B cell (primary cell): ENCODE measurements around the gene PEX19. TPM values are rescaled to one million over a fixed set of nuclear protein-coding genes. Genes with fewer than 3 reads are reported as not detected.

Source experiments
- ATAC-seq: fragments of 200-7000 bp; cut with Tn5 transposase; one replicate; pipeline ENCODE4 v1.10.0; 2021; ENCODE audit warnings: low read depth, mild to moderate bottlenecking, moderate number of reproducible peaks, moderate library complexity
- CTCF ChIA-PET: fragments of 350-600 bp; sonication (Branson Sonifier 250); formaldehyde crosslinking; loops from one replicate; lab custom pipeline; 2021; ENCODE audit warnings: antibody characterized with exemption, inconsistent platforms; lab: Charles Lee
- POLR2A ChIA-PET: fragments of 350-600 bp; sonication (Branson Sonifier 250); formaldehyde crosslinking; loops from one replicate; lab custom pipeline; 2021; ENCODE audit warnings: antibody characterized with exemption; lab: Charles Lee
- DNase-seq: peaks from one replicate; pipeline ENCODE4 v3.0.0; 2013
- H2AFZ ChIP-seq: 2 replicates; pipeline ENCODE4 v1.6.1; 2012; ENCODE audit warnings: mild to moderate bottlenecking, low read depth, low read length; ENCODE audit not compliant: insufficient read depth, poor library complexity, severe bottlenecking
- H3K27ac ChIP-seq, 2 donors: 1 replicate in 1 of 2; 2 replicates in 1 of 2; pipeline ENCODE4 v1.5.1; 2012 to 2013; ENCODE audit warnings: low read length in 2 of 2, mild to moderate bottlenecking in 2 of 2, moderate library complexity in 1 of 2
- H3K27me3 ChIP-seq, 4 experiments: fragments of 200-600 bp in 1 of 4; sonication (generic) in 1 of 4; replicated peaks in 1 of 4; 1 replicate in 2 of 4; 2 replicates in 2 of 4; pipeline versions ENCODE4 v1.6.1 to v1.7.0; 2013 to 2016; ENCODE audit warnings: low read length in 3 of 4, mild to moderate bottlenecking in 2 of 4, mixed read lengths in 1 of 4, moderate library complexity in 1 of 4; ENCODE audit not compliant: insufficient read depth in 4 of 4, control insufficient read depth in 3 of 4; ENCODE audit errors: control extremely low read depth in 1 of 4
- H3K36me3 ChIP-seq, 2 experiments: replicated peaks in 1 of 2; 1 replicate in 1 of 2; 2 replicates in 1 of 2; pipeline versions ENCODE4 v1.6.1 to v1.7.1; 2013; ENCODE audit warnings: low read length in 1 of 2; ENCODE audit not compliant: insufficient read depth in 2 of 2, control insufficient read depth in 1 of 2; ENCODE audit errors: control extremely low read depth in 1 of 2, extremely low read depth in 1 of 2
- H3K4me1 ChIP-seq, 2 donors: fragments of 200-600 bp in 1 of 2; sonication (generic) in 1 of 2; 1 replicate in 1 of 2; 2 replicates in 1 of 2; pipeline versions ENCODE4 v1.5.1 to v1.6.1; 2013 to 2017; ENCODE audit warnings: low read length in 2 of 2; ENCODE audit not compliant: control insufficient read depth in 2 of 2, insufficient read depth in 2 of 2
- H3K4me2 ChIP-seq: replicated peaks from 2 replicates; pipeline ENCODE3; 2012; ENCODE audit warnings: mild to moderate bottlenecking, low read depth, low read length; ENCODE audit not compliant: poor library complexity, severe bottlenecking
- H3K4me3 ChIP-seq, 5 experiments: fragments of 200-600 bp in 1 of 5; sonication (generic) in 1 of 5; 1 replicate in 3 of 5; 2 replicates in 2 of 5; pipeline versions ENCODE4 v1.5.1 to v1.7.0; 2011 to 2016; ENCODE audit warnings: low read length in 4 of 5, mild to moderate bottlenecking in 4 of 5, low read depth in 2 of 5, control low read depth in 1 of 5, moderate library complexity in 1 of 5; ENCODE audit not compliant: insufficient read depth in 1 of 5; ENCODE audit errors: control extremely low read depth in 1 of 5, extremely low read depth in 1 of 5
- H3K79me2 ChIP-seq: fragments of 200-600 bp; sonication (generic); one replicate; pipeline ENCODE4 v1.6.0; 2016; ENCODE audit warnings: low read length; ENCODE audit not compliant: control insufficient read depth, insufficient read depth
- H3K9ac ChIP-seq: fragments of 200-600 bp; sonication (generic); 2 replicates; pipeline ENCODE4 v1.6.1; 2017; ENCODE audit warnings: mild to moderate bottlenecking, low read length, moderate library complexity
- H3K9me3 ChIP-seq, 3 donors: one replicate each; pipeline versions ENCODE4 v1.6.1 to v1.7.1; 2013; ENCODE audit warnings: low read length in 2 of 3; ENCODE audit not compliant: control insufficient read depth in 2 of 3, insufficient read depth in 1 of 3; ENCODE audit errors: control extremely low read depth in 1 of 3
- H4K20me1 ChIP-seq: 2 replicates; pipeline ENCODE4 v1.6.0; 2012; ENCODE audit warnings: mild to moderate bottlenecking, low read length; ENCODE audit not compliant: insufficient read depth, control insufficient read depth, poor library complexity, severe bottlenecking
- H3K27ac Mint-ChIP-seq: one replicate; pipeline ENCODE4 v1.8.0; 2021; ENCODE audit warnings: mixed read lengths
- H3K27me3 Mint-ChIP-seq: one replicate; pipeline ENCODE4 v1.8.0; 2021; ENCODE audit warnings: mixed read lengths
- H3K4me1 Mint-ChIP-seq: one replicate; pipeline ENCODE4 v1.8.0; 2021; ENCODE audit warnings: mixed read lengths
- H3K4me3 Mint-ChIP-seq: one replicate; pipeline ENCODE4 v1.8.0; 2021; ENCODE audit warnings: mixed read lengths
- H3K9me3 Mint-ChIP-seq: one replicate; pipeline ENCODE4 v1.8.0; 2022; ENCODE audit warnings: mixed read lengths; ENCODE audit not compliant: insufficient read depth
- EZH2 ChIP-seq: IDR thresholded peaks from 2 replicates; pipeline ENCODE4 v1.6.1; 2012; ENCODE audit warnings: borderline replicate concordance, low read depth, mild to moderate bottlenecking, moderate library complexity, low read length; ENCODE audit not compliant: insufficient read depth, poor library complexity, severe bottlenecking
- WGBS: methylation state at CpG from one replicate; pipeline ENCODE4 v1.1.5; 2013; ENCODE audit warnings: missing lambda C conversion rate; ENCODE audit not compliant: insufficient coverage; 5-methylcytosine and 5-hydroxymethylcytosine counted together
- intact Hi-C: fragments of 100-400 bp; cut with micrococcal nuclease; formaldehyde crosslinking; loops from one replicate; pipeline ENCODE4 v1.10.0; 2022
- polyA plus RNA-seq: library from polyadenylated mRNA; depleted of rRNA; stranded (reverse); fragments of >200 nt; gene quantifications from 2 replicates; pipeline ENCODE4 v1.2.3, GENCODE V29; 2012
- total RNA-seq, 2 donors: library from RNA; stranded (reverse); fragments of 120-200 nt in 1 of 2; gene quantifications; 1 replicate in 1 of 2; 2 replicates in 1 of 2; pipeline versions ENCODE4 v1.2.3 to v1.2.4, GENCODE V29; 2013 to 2022
- TF ChIP-seq, protein P1 (sequence below): fragments of 200-600 bp; IDR thresholded peaks from one replicate; pipeline ENCODE4 v1.8.0; 2022; ENCODE audit warnings: antibody characterized with exemption, mild to moderate bottlenecking

Gene PEX19
- total and polyA plus RNA-seq, 2 donors (not counting 1 experiment from before 2014, with no cell fraction given), result 20.3 to 56.0 TPM

DNA sequence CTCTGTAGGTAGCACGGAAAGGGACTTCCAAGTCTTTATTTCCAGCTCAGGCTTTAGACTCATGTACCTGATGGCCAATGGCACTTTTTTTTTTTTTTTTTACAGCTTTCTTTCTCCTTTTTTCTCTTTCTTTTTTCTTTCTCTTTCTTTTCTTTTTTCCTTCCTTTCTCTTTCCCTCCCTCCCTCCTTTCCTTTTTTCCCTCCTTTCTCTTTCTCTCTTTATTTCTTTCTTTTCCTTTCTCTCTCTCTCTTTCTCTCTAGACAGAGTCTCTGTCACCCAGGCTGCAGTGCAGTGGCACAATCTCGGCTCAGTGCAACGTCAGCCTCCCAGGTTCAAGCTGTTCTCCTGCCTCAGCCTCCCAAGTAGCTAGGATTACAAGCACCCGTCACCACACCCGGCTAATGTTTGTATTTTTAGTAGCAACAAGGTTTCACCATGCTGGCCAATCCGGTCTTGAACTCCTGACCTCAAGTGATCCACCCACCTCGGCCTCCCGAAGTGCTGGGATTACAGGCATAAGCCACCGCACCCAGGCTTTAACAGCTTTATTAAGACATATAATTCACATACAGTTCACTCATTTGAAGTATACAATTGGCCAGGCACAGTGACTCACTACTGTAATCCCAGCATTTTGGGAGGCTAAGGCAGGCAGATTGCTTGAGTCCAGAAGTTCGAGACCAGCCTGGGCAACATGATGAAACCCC is 17.5 kb downstream of the PEX19 start:
- Mint-ChIP-seq H3K9me3 (no peaks in the 10 kb centered on the region), H3K4me1 (peaks cover 8% of the 10 kb centered on the region), H3K27ac (no peak overlapping the region), H3K27me3 (peaks cover 3% of the 10 kb centered on the region), H3K4me3 (no peak overlapping the region)
- Histone ChIP-seq H3K9me3 (no peaks in the 10 kb centered on the region), H3K36me3 (no peaks in the 10 kb centered on the region), H3K9ac (no peak overlapping the region), H3K4me3 (no peak overlapping the region), H3K27ac (no peak overlapping the region), H3K79me2 (peaks cover 6% of the 10 kb centered on the region), H2AFZ (no peak overlapping the region), H3K27me3 (no peaks in the 10 kb centered on the region), H4K20me1 (no peaks in the 10 kb centered on the region), H3K4me1 (peaks cover 5 to 8% of the 10 kb centered on the region in 2 donors), H3K4me2 (no peak overlapping the region)
- DNase-seq (no peak), ATAC-seq (no peak)
- CTCF ChIA-PET, result interaction anchor here (1.3 to 4.3 kb wide), 2 partner anchors 15 to 24 kb away, joined by 3 to 27 read pairs; no protein-coding TSS in a partner anchor
- TF ChIP-seq, protein P1, sequence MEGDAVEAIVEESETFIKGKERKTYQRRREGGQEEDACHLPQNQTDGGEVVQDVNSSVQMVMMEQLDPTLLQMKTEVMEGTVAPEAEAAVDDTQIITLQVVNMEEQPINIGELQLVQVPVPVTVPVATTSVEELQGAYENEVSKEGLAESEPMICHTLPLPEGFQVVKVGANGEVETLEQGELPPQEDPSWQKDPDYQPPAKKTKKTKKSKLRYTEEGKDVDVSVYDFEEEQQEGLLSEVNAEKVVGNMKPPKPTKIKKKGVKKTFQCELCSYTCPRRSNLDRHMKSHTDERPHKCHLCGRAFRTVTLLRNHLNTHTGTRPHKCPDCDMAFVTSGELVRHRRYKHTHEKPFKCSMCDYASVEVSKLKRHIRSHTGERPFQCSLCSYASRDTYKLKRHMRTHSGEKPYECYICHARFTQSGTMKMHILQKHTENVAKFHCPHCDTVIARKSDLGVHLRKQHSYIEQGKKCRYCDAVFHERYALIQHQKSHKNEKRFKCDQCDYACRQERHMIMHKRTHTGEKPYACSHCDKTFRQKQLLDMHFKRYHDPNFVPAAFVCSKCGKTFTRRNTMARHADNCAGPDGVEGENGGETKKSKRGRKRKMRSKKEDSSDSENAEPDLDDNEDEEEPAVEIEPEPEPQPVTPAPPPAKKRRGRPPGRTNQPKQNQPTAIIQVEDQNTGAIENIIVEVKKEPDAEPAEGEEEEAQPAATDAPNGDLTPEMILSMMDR, result no peak
- no peak for TF ChIP-seq EZH2
- 87% methylated on average over 8 of the region's 10 CpGs for WGBS
- intact Hi-C loops, result no loop called here
- POLR2A ChIA-PET, result interaction anchor here (0.7 kb wide), 1 partner anchor 244 kb away, joined by 8 read pairs; no protein-coding TSS in a partner anchor

DNA sequence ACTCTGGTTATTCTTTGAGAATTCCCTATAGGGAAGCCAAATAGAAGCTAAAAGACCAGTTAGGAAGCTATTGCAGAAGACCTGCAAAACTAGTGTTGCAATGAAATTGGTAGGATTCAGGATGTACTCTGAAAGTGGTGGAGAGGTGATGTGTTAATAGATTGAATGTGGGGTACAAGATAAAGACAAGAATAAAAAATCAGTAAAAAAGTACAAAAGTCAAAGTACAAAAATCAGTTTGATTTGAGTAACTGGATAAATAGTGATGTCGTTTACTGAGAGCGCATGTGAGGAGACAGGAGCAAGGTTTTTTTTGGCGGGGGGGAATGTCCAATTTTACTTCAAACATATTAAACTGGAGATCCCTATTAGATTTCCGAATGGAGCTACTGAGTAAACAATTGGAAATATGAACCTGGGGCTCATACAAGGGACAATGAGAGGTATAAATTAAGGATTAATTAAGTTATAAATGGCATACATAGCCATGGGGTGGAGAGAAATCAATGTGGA is 20.1 kb downstream of the PEX19 start:
- no CpG with 5 or more reads among the region's 4 CpGs for WGBS
- Histone ChIP-seq H3K36me3 (no peaks in the 10 kb centered on the region), H3K4me2 (no peak overlapping the region), H3K79me2 (peaks cover 30% of the 10 kb centered on the region), H3K4me3 (no peak overlapping the region), H3K27ac (no peak overlapping the region), H3K4me1 (peaks cover 20 to 22% of the 10 kb centered on the region in 2 donors), H3K27me3 (no peaks in the 10 kb centered on the region), H3K9me3 (no peaks in the 10 kb centered on the region), H2AFZ (no peak overlapping the region), H3K9ac (no peak overlapping the region), H4K20me1 (no peaks in the 10 kb centered on the region)
- Mint-ChIP-seq H3K27me3 (peaks cover 3% of the 10 kb centered on the region), H3K4me3 (no peak overlapping the region), H3K4me1 (peaks cover 26% of the 10 kb centered on the region), H3K9me3 (no peaks in the 10 kb centered on the region), H3K27ac (no peak overlapping the region)
- POLR2A ChIA-PET, result no interaction called here
- CTCF ChIA-PET, result interaction anchor here (1.3 to 4.3 kb wide), 3 partner anchors 13 to 29 kb away, joined by 3 to 27 read pairs (median 11); no protein-coding TSS in a partner anchor
- no peak for DNase-seq
- intact Hi-C loops, result no loop called here
- no peak for ATAC-seq
- TF ChIP-seq, protein P1, result no peak
- no peak for TF ChIP-seq EZH2
